Neuron (in vitro differentiated cells): Measurements from ENCODE around the gene CD99.
A peak's percentile ranks its signal among the peaks of the same experiment; 100 is the strongest.

Experiments
- H2AFZ ChIP-seq: one replicate; pipeline ENCODE4 v1.6.1; 2013; ENCODE audit warnings: low read depth, mild to moderate bottlenecking, inconsistent platforms, low read length, moderate library complexity
- H3K27me3 ChIP-seq: one replicate; pipeline ENCODE4 v1.6.1; 2013; ENCODE audit warnings: low read length; ENCODE audit not compliant: insufficient read depth
- H3K36me3 ChIP-seq: one replicate; pipeline ENCODE4 v1.6.1; 2013; ENCODE audit warnings: low read length; ENCODE audit not compliant: insufficient read depth
- H3K4me1 ChIP-seq: one replicate; pipeline ENCODE4 v1.6.1; 2013; ENCODE audit warnings: low read length; ENCODE audit not compliant: insufficient read depth
- H3K4me3 ChIP-seq: 2 replicates; pipeline ENCODE4 v1.5.1; 2013; ENCODE audit warnings: mild to moderate bottlenecking, low read length, moderate library complexity
- H3K9me3 ChIP-seq: one replicate; pipeline ENCODE4 v1.6.1; 2013; ENCODE audit warnings: low read length

CD99 gene, protein sequence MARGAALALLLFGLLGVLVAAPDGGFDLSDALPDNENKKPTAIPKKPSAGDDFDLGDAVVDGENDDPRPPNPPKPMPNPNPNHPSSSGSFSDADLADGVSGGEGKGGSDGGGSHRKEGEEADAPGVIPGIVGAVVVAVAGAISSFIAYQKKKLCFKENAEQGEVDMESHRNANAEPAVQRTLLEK

DNA sequence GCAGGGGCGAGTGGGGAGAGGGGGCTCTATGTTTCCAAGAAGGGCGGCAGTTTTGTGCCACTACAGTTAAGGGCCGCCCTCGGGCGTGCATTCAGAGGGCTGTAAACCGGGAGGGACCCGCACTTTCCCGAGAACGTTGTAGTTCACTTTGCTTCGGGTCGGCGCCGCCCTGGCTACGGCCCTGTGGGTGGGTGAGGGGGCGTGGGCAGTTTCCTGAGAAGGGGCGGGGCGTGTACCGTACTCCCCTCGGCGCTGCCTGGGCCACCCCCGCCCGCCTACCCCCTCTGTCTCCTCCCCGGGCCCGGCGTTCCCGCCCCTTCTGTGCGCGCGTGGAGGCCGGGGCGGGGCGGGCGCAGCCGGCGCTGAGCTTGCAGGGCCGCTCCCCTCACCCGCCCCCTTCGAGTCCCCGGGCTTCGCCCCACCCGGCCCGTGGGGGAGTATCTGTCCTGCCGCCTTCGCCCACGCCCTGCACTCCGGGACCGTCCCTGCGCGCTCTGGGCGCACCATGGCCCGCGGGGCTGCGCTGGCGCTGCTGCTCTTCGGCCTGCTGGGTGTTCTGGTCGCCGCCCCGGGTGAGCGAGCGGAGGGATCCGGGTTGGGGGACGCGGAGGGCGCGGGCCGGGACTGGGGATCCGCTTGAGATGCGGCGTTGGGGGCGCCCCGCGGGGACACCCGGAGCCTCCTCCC is at the start of gene CD99:
TSS of gene CD99 (plus strand) at position 440 of the 687 bp plus-strand sequence. CDS start at position 506, 66 bp downstream.
- no peaks in the 10 kb centered on the region for H3K9me3 ChIP-seq
- no peaks in the 10 kb centered on the region for H3K27me3 ChIP-seq
- H3K4me1 ChIP-seq = peaks cover 14% of the 10 kb centered on the region
- peak within 1 kb of the TSS; percentile 100 for H2AFZ ChIP-seq
- peak within 1 kb of the TSS; percentile 98 for H3K4me3 ChIP-seq
- no peaks in the 10 kb centered on the region for H3K36me3 ChIP-seq

DNA sequence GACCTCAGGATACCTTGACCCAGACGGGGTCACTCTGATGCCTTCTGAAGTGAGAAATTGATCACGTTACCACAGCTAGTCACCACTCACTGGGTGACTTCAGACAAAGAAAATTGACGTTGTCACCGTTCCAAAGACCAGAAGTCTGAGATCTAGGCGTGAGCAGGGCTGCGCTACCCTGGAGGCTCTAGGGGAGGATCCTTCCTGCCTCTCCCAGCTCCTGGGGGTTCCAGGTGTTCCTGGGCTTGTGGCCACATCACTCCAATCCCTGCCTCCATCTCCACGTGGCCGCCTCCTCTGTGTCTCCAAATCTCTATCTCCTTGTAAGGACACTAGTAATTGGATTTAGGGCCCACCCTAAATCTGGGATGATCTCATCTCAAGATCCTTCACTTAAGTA is 48.9 kb upstream of the CD99 start:
- Histone ChIP-seq H3K9me3 (no peaks in the 10 kb centered on the region), H2AFZ (no peak overlapping the region), H3K4me3 (no peak overlapping the region), H3K4me1 (no peaks in the 10 kb centered on the region), H3K36me3 (peaks cover 3% of the 10 kb centered on the region), H3K27me3 (no peaks in the 10 kb centered on the region)

DNA sequence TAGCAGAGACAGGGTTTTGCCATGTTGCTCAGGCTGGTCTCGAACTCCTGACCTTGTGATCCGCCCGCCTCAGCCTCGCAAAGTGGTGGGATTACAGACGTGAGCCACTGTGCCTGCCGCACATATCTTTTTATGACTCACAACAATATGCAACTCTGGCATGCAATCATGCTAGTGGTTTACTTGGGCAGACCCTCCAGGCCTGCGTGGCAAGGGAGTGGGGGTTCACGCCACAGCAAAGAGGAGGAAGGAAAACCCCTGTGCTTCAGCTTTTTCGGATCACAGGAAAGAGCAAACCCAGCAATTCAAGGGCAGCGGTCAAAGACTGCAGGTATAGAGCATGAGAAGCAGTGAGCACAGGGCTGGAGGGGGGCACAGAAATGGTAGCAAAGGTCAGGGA is 48.3 kb upstream of the CD99 start:
- H2AFZ ChIP-seq = no peak overlapping the region
- H3K4me3 ChIP-seq = no peak overlapping the region
- no peaks in the 10 kb centered on the region for H3K27me3 ChIP-seq
- H3K4me1 ChIP-seq = no peaks in the 10 kb centered on the region
- peaks cover 3% of the 10 kb centered on the region for H3K36me3 ChIP-seq
- no peaks in the 10 kb centered on the region for H3K9me3 ChIP-seq

DNA sequence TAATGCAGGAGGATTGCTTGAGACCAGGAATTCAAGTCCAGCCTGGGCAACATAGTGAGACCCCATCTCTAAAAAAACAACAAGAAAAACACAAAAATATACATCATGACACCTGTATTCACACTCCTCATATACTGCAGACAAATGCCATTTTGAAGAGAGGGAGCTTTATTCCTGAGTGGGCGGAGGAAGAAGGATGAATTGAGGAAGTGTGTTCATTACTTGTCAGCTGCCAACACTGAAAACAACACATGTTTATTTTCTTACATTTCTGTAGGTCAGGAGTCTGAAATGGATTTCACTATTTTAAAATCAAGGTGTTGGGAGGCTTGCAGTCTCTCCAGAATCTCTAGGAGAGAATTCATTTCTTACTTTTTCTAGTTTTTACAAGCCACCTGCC is 47.2 kb upstream of the CD99 start:
- no peaks in the 10 kb centered on the region for H3K27me3 ChIP-seq
- no peaks in the 10 kb centered on the region for H3K9me3 ChIP-seq
- H3K36me3 ChIP-seq = peaks cover 3% of the 10 kb centered on the region
- no peak overlapping the region for H2AFZ ChIP-seq
- no peak overlapping the region for H3K4me3 ChIP-seq
- H3K4me1 ChIP-seq = no peaks in the 10 kb centered on the region

DNA sequence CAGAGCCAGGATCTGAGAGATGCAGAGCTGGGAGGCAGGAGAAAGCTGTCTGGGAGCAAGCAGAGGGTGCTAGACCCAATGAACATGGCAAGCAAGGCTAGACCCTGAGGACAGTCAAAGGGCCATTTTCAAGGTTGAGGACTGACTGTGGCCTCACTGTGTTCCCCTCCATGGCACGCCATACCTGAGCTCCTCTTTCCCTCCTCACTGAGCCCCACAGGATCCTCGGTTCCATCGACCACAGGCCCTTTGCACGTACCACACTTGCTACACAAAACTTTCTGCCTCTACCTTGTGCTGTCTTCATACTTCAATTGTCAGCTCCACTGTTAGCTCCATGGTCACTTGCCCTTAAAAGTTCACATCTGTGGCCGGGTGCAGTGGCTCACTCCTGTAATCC is 45.5 kb upstream of the CD99 start:
- H3K36me3 ChIP-seq = peaks cover under 1% of the 10 kb centered on the region
- no peak overlapping the region for H3K4me3 ChIP-seq
- H3K27me3 ChIP-seq = no peaks in the 10 kb centered on the region
- H3K9me3 ChIP-seq = no peaks in the 10 kb centered on the region
- H2AFZ ChIP-seq = no peak overlapping the region
- no peaks in the 10 kb centered on the region for H3K4me1 ChIP-seq

DNA sequence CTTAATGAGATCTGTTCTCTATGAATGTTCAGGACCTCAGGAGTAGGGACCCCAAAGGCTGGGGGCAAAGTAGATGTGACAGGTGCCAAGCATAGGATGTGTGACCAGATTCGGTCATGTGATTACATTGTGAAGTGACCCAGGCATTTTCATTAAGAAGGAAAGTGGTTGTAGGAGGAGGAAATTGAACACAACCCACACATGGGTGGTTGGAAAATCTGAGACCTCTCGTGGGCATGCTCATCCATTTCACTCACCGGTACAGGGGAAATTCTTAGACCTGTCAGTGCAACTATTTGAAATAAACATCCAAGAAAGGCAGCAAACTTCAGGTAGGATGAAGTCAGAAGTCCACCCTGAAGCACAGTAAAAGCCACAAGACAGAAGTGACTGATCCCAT is 43.5 kb upstream of the CD99 start:
- no peaks in the 10 kb centered on the region for H3K9me3 ChIP-seq
- no peaks in the 10 kb centered on the region for H3K4me1 ChIP-seq
- H3K27me3 ChIP-seq = no peaks in the 10 kb centered on the region
- no peaks in the 10 kb centered on the region for H3K36me3 ChIP-seq
- no peak overlapping the region for H2AFZ ChIP-seq
- H3K4me3 ChIP-seq = no peak overlapping the region

DNA sequence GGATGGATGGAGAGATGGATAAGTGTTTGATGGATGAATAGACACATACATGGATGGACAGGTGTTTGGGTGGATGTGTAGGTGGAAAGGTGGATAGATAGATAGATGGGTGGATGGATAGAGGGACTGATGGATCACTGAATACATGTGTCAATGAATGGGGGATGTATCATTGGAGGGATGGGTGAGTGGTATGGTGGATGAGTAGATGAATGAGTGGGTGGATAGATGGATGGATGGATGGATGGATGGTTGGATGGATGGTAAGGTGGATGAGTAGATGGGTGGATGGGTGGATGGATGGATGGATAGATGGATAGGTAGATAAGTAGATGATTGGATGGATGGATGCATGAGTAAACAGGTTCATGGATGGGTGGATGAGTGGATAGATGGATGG is 41.1 kb upstream of the CD99 start:
- Histone ChIP-seq H3K27me3 (no peaks in the 10 kb centered on the region), H3K36me3 (no peaks in the 10 kb centered on the region), H3K4me3 (no peak overlapping the region), H3K4me1 (no peaks in the 10 kb centered on the region), H3K9me3 (no peaks in the 10 kb centered on the region), H2AFZ (no peak overlapping the region)

DNA sequence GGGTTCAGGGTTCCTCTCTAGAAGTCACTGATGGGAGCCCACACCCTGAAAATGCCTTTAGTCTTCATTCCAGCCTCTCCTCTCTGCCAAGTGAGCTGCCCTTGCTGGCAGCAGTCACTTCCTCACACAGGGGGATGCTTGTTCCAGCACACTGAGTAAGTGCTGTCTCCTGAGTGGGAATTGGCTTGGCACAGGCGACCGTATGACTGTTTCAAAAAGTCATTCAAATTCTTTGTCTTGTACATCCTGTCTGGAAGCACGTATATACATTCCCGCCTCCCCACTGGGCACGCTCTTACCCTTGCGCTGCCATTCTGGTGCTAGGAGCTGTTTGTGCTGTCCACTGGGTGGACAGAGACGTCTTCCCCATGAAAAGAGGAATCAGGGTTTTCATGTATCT is 40.2 kb upstream of the CD99 start:
- no peaks in the 10 kb centered on the region for H3K9me3 ChIP-seq
- no peak overlapping the region for H2AFZ ChIP-seq
- no peaks in the 10 kb centered on the region for H3K36me3 ChIP-seq
- H3K4me3 ChIP-seq = no peak overlapping the region
- H3K27me3 ChIP-seq = no peaks in the 10 kb centered on the region
- H3K4me1 ChIP-seq = no peaks in the 10 kb centered on the region

DNA sequence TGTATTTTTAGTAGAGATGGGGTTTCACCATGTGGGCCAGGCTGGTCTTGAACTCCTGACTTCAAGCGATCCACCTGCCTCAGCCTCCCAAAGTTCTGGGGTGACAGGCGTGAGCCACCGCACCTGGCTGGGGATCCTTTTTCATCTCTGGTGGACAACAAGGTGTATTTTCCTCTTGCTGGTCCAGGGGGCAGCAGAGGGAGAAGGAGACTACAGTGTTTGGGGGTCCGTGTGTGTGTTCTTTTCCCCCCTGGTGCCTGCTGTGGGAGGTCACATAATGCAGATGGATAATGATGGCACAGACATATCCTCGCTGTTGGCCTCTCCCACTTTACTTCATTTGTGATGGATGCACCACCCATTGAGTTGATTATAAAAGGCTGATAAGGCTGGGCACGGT is 39.0 kb upstream of the CD99 start:
- H3K4me3 ChIP-seq = no peak overlapping the region
- H3K27me3 ChIP-seq = no peaks in the 10 kb centered on the region
- no peak overlapping the region for H2AFZ ChIP-seq
- no peaks in the 10 kb centered on the region for H3K36me3 ChIP-seq
- H3K9me3 ChIP-seq = no peaks in the 10 kb centered on the region
- H3K4me1 ChIP-seq = no peaks in the 10 kb centered on the region

DNA sequence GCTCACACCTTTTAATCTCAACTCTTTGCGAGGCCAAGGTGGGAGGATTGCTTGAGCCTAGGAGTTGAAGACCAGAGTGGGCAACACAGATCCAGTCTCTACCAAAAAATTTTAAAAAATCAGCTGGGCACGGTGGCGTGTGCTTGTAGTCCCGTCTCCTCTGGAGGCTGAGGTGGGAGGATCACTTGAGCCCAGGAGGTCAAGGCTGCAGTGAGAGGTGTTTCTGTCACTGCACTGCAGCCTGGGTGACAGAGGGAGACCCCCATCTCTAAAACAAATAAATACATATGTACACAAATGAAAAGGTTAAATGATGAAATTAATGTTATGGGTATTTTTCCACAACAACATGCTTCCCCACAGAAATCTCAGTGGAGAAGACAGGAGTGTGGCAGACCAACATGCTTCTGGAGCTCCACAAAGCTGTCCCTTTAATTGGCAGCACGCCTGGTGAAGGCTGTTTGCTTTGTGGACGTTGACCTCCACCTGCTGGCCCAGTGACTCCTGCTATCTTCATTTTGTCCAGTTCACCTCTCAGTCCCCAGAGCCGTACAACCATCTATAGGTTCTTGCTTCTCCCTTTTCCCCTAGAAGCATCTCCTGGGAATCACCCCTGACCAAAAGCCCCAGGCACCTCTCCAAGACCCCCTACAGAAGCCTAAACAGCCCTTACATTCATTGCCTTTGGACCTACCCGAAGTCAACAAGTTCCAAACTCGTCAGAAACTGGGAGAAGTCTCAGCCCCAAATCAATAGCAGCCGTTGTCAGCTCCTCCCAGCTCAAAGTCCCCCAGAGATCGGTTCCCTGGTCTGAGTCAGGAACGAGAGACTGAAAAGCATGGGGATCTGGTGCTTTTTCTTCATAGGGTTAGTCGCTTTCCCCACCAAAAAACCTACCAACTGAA is 36.4 kb upstream of the CD99 start:
- H3K27me3 ChIP-seq = no peaks in the 10 kb centered on the region
- H3K4me3 ChIP-seq = no peak overlapping the region
- no peak overlapping the region for H2AFZ ChIP-seq
- H3K9me3 ChIP-seq = no peaks in the 10 kb centered on the region
- H3K4me1 ChIP-seq = no peaks in the 10 kb centered on the region
- no peaks in the 10 kb centered on the region for H3K36me3 ChIP-seq

DNA sequence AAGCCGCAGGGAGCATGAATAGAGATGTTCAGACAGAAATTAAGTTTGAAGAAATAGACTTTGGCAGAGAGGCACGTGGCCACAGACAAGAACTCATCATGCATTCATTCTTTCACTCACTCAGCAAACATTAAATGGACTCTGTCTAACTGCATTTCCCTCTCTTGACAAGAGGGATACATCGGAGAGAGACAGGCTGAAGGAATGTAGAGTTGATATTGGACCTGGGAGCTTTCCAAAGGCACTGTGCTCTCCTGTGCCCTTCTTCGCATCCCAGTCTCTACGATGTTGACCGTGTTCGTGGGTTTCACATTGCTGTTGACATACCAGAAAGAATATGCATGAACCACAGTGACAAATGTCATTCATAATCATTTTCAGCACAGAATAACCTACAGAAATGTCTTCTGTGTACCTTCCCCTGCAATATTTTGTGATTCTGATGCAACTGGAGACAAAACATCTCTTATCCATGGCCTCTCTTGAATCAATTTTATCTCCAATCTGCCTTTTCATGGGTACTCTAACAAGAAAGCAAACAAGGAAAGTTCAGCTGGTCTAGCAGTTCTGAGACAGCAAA is 34.7 kb upstream of the CD99 start:
- H3K27me3 ChIP-seq = no peaks in the 10 kb centered on the region
- no peaks in the 10 kb centered on the region for H3K36me3 ChIP-seq
- H3K9me3 ChIP-seq = no peaks in the 10 kb centered on the region
- no peaks in the 10 kb centered on the region for H3K4me1 ChIP-seq
- no peak overlapping the region for H2AFZ ChIP-seq
- H3K4me3 ChIP-seq = no peak overlapping the region

DNA sequence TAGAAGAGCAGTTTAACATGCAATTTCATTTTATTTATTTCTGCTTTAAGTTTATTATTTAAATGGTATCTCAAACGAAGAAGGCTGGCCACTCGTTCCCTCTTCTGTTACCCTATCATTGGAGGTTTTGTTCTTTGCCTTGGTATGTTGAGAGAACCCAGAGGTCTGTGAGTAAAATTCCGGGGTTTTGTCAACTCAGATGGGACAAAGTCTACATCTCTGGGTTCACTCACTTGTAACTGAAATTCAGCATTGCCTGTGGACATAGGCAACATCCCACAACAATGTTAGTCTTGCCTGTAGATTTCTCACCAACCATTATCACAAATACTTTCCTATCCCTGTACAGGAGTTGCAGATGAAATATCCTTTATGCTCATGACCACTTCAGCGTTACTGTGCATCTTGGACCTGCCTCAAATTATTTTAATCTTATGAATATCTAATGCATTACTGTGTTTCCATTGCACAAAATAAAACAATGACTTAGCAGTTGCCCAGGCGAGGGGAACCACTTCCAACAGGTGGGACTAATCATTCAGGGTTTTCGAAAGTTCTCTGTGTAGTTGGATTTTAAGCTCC is 33.5 kb upstream of the CD99 start:
- H3K4me3 ChIP-seq = no peak overlapping the region
- no peaks in the 10 kb centered on the region for H3K4me1 ChIP-seq
- no peak overlapping the region for H2AFZ ChIP-seq
- H3K9me3 ChIP-seq = no peaks in the 10 kb centered on the region
- no peaks in the 10 kb centered on the region for H3K36me3 ChIP-seq
- H3K27me3 ChIP-seq = no peaks in the 10 kb centered on the region
